ENCODE data around the gene FERMT3.
"Not testable (repeated sequence)": the region's sequence is repeated elsewhere in the genome, so short reads cannot be mapped to it uniquely, and the experiment has no call there.

DNA sequence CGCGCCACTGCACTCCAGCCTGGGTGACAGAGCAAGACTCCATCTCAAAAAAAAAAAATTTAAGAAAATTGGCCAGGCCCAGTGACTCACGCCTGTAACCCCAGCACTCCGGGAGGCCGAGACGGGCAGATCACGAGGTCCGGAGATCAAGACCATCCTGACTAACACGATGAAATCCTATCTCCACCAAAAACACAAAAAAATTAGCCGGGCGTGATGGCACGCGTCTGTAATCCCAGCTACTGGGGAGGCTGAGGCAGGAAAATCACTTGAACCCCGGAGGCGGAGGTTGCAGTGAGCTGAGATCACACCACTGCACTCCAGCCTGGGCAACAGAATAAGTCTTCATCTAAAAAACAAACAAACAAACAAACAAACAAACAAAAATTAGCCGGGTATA is 43.8 kb upstream of the FERMT3 start:
- not testable (repeated sequence) for TF ChIP-seq EZH2 (IDR thresholded peaks at IDR 0.05; ENCODE audit: borderline replicate concordance, low read depth, low read length, severe bottlenecking); CTCF (IDR thresholded peaks at IDR 0.05; ENCODE audit: borderline replicate concordance, extremely low read depth, low read length, poor library complexity, severe bottlenecking)
